Stomach (tissue), 4 donors: Measurements from ENCODE around the gene PRDM16.

Experiments
- CTCF ChIP-seq, 7 experiments: fragments of 450-650 bp in 4 of 7; fragments of 200-600 bp in 3 of 7; sonication (generic) in 3 of 7; IDR thresholded peaks; one replicate each; pipeline ENCODE4 v1.5.1; 2016 to 2019; ENCODE audit warnings: antibody characterized with exemption in 7 of 7, control low read depth in 2 of 7, mild to moderate bottlenecking in 1 of 7
- POLR2AphosphoS5 ChIP-seq, 3 donors: sonication (generic); formaldehyde crosslinking; IDR thresholded peaks; one replicate each; pipeline ENCODE4 v1.6.1; 2016; ENCODE audit warnings: antibody characterized with exemption in 3 of 3

GRCh38 chr1:3244025-3244926 is 175.3 kb downstream of the PRDM16 start:
- TF ChIP-seq CTCF (IDR thresholded peaks at IDR 0.05), result no peak
- no peak for TF ChIP-seq POLR2AphosphoS5 (IDR thresholded peaks at IDR 0.05)
